Mesenteric fat pad (tissue), 1 donor: ENCODE results near the gene ZFYVE28. TPM values are rescaled to one million over a fixed set of nuclear protein-coding genes. Genes with fewer than 3 reads are reported as not detected.

ENCODE experiments used
- DNase-seq: peaks from one replicate; pipeline ENCODE4 v3.0.0-alpha.2; 2020; ENCODE audit warnings: low spot score
- total RNA-seq: library from RNA; stranded (reverse); fragmentation: NEBNext Ultra II Directional; extraction: Animal tissue kit (Norgen Biotek cat#: 25700); gene quantifications from one replicate; pipeline ENCODE4 v1.2.1, GENCODE V29; 2021
- donor health status: DM: yes; HTN: yes; CAD: no.

Gene ZFYVE28
- total RNA-seq, 1 donor from 2014 or later: 12.9 TPM

- no peak for DNase-seq
Observed at GRCh38 chr4:2412534-2412884, 5.9 kb downstream of the ZFYVE28 start.

- DNase-seq: no peak
Observed at GRCh38 chr4:2411786-2412510, 6.5 kb downstream of the ZFYVE28 start.

GRCh38 chr4:2409381-2409783, 9.1 kb downstream of the ZFYVE28 start:
- DNase-seq: no peak

- DNase-seq: no peak
Observed at GRCh38 chr4:2408976-2409375, 9.5 kb downstream of the ZFYVE28 start.

GRCh38 chr4:2408401-2408958, 10.0 kb downstream of the ZFYVE28 start:
- DNase-seq: no peak

- DNase-seq: no peak
Observed at GRCh38 chr4:2407991-2408342, 10.5 kb downstream of the ZFYVE28 start.

- DNase-seq: no peak
Observed at GRCh38 chr4:2406920-2407319, 11.5 kb downstream of the ZFYVE28 start.

- DNase-seq: no peak
Observed at GRCh38 chr4:2406406-2406805, 12.0 kb downstream of the ZFYVE28 start.

GRCh38 chr4:2402941-2403340, 15.5 kb downstream of the ZFYVE28 start:
- no peak for DNase-seq

- no peak for DNase-seq
Observed at GRCh38 chr4:2402048-2402842, 16.2 kb downstream of the ZFYVE28 start.

- DNase-seq: no peak
Observed at GRCh38 chr4:2401610-2401983, 16.8 kb downstream of the ZFYVE28 start.

GRCh38 chr4:2400841-2401609, 17.4 kb downstream of the ZFYVE28 start:
- DNase-seq: no peak

- DNase-seq: no peak
Observed at GRCh38 chr4:2399631-2400190, 18.7 kb downstream of the ZFYVE28 start.

GRCh38 chr4:2399216-2399615, 19.2 kb downstream of the ZFYVE28 start:
- no peak for DNase-seq

- no peak for DNase-seq
Observed at GRCh38 chr4:2397596-2398379, 20.7 kb downstream of the ZFYVE28 start.

- DNase-seq: no peak
Observed at GRCh38 chr4:2396781-2397368, 21.6 kb downstream of the ZFYVE28 start.

GRCh38 chr4:2395584-2395983, 22.9 kb downstream of the ZFYVE28 start:
- DNase-seq: no peak

GRCh38 chr4:2395038-2395437, 23.4 kb downstream of the ZFYVE28 start:
- no peak for DNase-seq

- DNase-seq: no peak
Observed at GRCh38 chr4:2394528-2394927, 23.9 kb downstream of the ZFYVE28 start.
